B cell (primary cell): ENCODE data around the gene TUG1.

Experiments
- CTCF ChIP-seq: fragments of 200-600 bp; IDR thresholded peaks from one replicate; pipeline ENCODE4 v1.8.0; 2022; ENCODE audit warnings: antibody characterized with exemption, mild to moderate bottlenecking
- EZH2 ChIP-seq: IDR thresholded peaks from 2 replicates; pipeline ENCODE4 v1.6.1; 2012; ENCODE audit warnings: borderline replicate concordance, low read depth, mild to moderate bottlenecking, moderate library complexity, low read length; ENCODE audit not compliant: insufficient read depth, poor library complexity, severe bottlenecking

- no peak for TF ChIP-seq CTCF
- no peak for TF ChIP-seq EZH2
These were observed 35.0 kb upstream of the TUG1 start for GRCh38 chr22:30934053-30934452.
